Measurements from ENCODE around the gene MSRB3. TPM values are rescaled to one million over a fixed set of nuclear protein-coding genes. Genes with fewer than 3 reads are reported as not detected.

MSRB3 gene
- total and polyA plus RNA-seq, 10 donors, result 4.3 to 64.4 (median 19.7) TPM

GRCh38 chr12:65324551-65324950, 46.1 kb downstream of the MSRB3 start:
- WGBS, 5 donors, result 77 to 93% (median 85%) methylated on average over 3 of the region's 3 CpGs
- H3K36me3 ChIP-seq, result no peaks in the 10 kb centered on the region
- no peak overlapping the region for H3K4me3 ChIP-seq
- H3K27me3 ChIP-seq (replicated peaks in 1 of 7), result no peaks in the 10 kb centered on the region
- no peak for TF ChIP-seq POLR2AphosphoS5 (IDR thresholded peaks at IDR 0.05)
- no peak for TF ChIP-seq POLR2A (IDR thresholded peaks at IDR 0.05)
- TF ChIP-seq CTCF (IDR thresholded peaks at IDR 0.05 in 8 of 11, conservative IDR thresholded peaks at IDR 0.05 in 3 of 11), result no peak
- no peak overlapping the region for H3K27ac ChIP-seq
- intact Hi-C loops (cut with DNase I; ENCODE audit: low total_unique reads), result no loop called here
- no peak for DNase-seq
- no peaks in the 10 kb centered on the region for H3K9me3 ChIP-seq
- H3K4me1 ChIP-seq, result peaks cover 0 to 2% (median 0%) of the 10 kb centered on the region in 6 donors

- intact Hi-C loops (cut with DNase I; ENCODE audit: low total_unique reads), result no loop called here
- TF ChIP-seq POLR2AphosphoS5 (IDR thresholded peaks at IDR 0.05) (no peak), POLR2A (IDR thresholded peaks at IDR 0.05) (no peak), CTCF (IDR thresholded peaks at IDR 0.05 in 8 of 11, conservative IDR thresholded peaks at IDR 0.05 in 3 of 11) (no peak)
- WGBS, 5 donors, result 90 to 99% (median 93%) methylated on average over 5 of the region's 5 CpGs
- H3K27me3 ChIP-seq (replicated peaks in 1 of 7), result no peaks in the 10 kb centered on the region
- no peak overlapping the region for H3K4me3 ChIP-seq
- no peaks in the 10 kb centered on the region for H3K36me3 ChIP-seq
- H3K27ac ChIP-seq, result no peak overlapping the region
- no peaks in the 10 kb centered on the region for H3K9me3 ChIP-seq
- DNase-seq, result no peak
- peaks cover 0 to 9% (median 0%) of the 10 kb centered on the region in 6 donors for H3K4me1 ChIP-seq
Observed at GRCh38 chr12:65325183-65325582, 46.7 kb downstream of the MSRB3 start.

GRCh38 chr12:65326616-65327015, 48.1 kb downstream of the MSRB3 start:
- Histone ChIP-seq H3K4me1 (peaks cover 0 to 9% (median 0%) of the 10 kb centered on the region in 6 donors), H3K4me3 (no peak overlapping the region), H3K36me3 (no peaks in the 10 kb centered on the region), H3K27ac (no peak overlapping the region), H3K9me3 (no peaks in the 10 kb centered on the region), H3K27me3 (replicated peaks in 1 of 7) (no peaks in the 10 kb centered on the region)
- no peak for DNase-seq
- no peak for TF ChIP-seq CTCF (IDR thresholded peaks at IDR 0.05 in 8 of 11, conservative IDR thresholded peaks at IDR 0.05 in 3 of 11)
- TF ChIP-seq POLR2AphosphoS5 (IDR thresholded peaks at IDR 0.05), result no peak
- no peak for TF ChIP-seq POLR2A (IDR thresholded peaks at IDR 0.05)
- intact Hi-C loops (cut with DNase I; ENCODE audit: low total_unique reads), result no loop called here
- 65 to 85% (median 84%) methylated on average over 5 of the region's 5 CpGs for WGBS, 5 donors

- H3K4me1 ChIP-seq, result peaks cover 0 to 9% (median 0%) of the 10 kb centered on the region in 6 donors
- no peaks in the 10 kb centered on the region for H3K9me3 ChIP-seq
- no peak for DNase-seq
- H3K27ac ChIP-seq, result peak overlapping the region in 2 of 8 donors; percentile 6 to 7
- no peaks in the 10 kb centered on the region for H3K27me3 ChIP-seq (replicated peaks in 1 of 7)
- H3K4me3 ChIP-seq, result no peak overlapping the region
- WGBS, 5 donors, result 71 to 85% (median 77%) methylated on average over 10 of the region's 10 CpGs
- no peaks in the 10 kb centered on the region for H3K36me3 ChIP-seq
- intact Hi-C loops (cut with DNase I; ENCODE audit: low total_unique reads), result no loop called here
- TF ChIP-seq POLR2A (IDR thresholded peaks at IDR 0.05) (no peak), POLR2AphosphoS5 (IDR thresholded peaks at IDR 0.05) (no peak), CTCF (IDR thresholded peaks at IDR 0.05 in 8 of 11, conservative IDR thresholded peaks at IDR 0.05 in 3 of 11) (no peak)
Observed at GRCh38 chr12:65327207-65328076, 49.0 kb downstream of the MSRB3 start.
